Measurements from ENCODE around the gene VEGFD. TPM values are rescaled to one million over a fixed set of nuclear protein-coding genes. Genes with fewer than 3 reads are reported as not detected.

VEGFD gene, protein sequence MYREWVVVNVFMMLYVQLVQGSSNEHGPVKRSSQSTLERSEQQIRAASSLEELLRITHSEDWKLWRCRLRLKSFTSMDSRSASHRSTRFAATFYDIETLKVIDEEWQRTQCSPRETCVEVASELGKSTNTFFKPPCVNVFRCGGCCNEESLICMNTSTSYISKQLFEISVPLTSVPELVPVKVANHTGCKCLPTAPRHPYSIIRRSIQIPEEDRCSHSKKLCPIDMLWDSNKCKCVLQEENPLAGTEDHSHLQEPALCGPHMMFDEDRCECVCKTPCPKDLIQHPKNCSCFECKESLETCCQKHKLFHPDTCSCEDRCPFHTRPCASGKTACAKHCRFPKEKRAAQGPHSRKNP
- total RNA-seq: 0.13 and 0.32 TPM in 2 replicates

GRCh38 chrX:15384304-15384703 is at the start of gene VEGFD:
TSS of gene VEGFD (minus strand) at chrX:15384413. CDS start at chrX:15383946, 467 bp downstream.

GRCh38 chrX:15335135-15336022 is 48.8 kb downstream of the VEGFD start, which contains the start of gene PIGA:
TSS of gene PIGA (minus strand) at chrX:15335523. CDS start at chrX:15331930, 3,593 bp downstream.

DNA sequence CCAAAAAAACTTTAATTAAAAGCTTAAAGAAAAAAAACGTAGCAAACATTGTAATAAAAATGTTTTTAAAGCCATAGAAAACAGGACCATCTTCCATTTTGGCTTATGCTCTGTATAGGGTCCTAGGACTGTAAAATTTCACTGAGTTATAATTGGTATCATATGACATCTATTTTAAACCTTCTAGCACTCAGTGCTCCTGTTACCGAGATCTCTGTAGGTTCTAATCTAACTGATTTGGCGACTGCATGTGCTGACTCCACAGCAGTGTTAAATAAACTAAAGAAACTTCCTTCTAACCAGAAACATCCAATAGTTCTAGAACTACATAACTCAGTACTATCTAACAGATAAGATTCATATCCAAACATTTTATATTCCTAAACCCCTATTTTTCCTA is 68.7 kb downstream of the VEGFD start, which contains the start of gene ASB11:
TSS of gene ASB11 (minus strand) at position 132 of the 400 bp plus-strand sequence. CDS start at position 97, 35 bp downstream.

Other genes with a start within 250 kb of the VEGFD start
- 0.39 and 1.4 TPM in 2 replicates for gene ASB9, start 114.3 kb downstream of the VEGFD start, total RNA-seq
- not detected in 2 replicates for gene ASB11, start 68.8 kb downstream of the VEGFD start, total RNA-seq
- 13.2 and 14.1 TPM in 2 replicates for gene PIGA, start 48.9 kb downstream of the VEGFD start, total RNA-seq
- gene PIR, start 108.9 kb upstream of the VEGFD start, total RNA-seq: 19.3 and 22.2 TPM in 2 replicates
- 0.11 TPM in 1 of 2 replicates, not detected in the other for gene BMX, start 116.4 kb upstream of the VEGFD start, total RNA-seq
- not detected in 2 replicates for gene ACE2, start 216.5 kb upstream of the VEGFD start, total RNA-seq

Data from articular chondrocyte of knee joint (primary cell).